Neutrophil (primary cell): ENCODE data around the gene OR52K2.

Experiments used
- H3K27ac ChIP-seq: fragments of 200-600 bp; sonication (generic); 2 replicates; pipeline ENCODE4 v1.5.1; 2016; ENCODE audit warnings: mild to moderate bottlenecking, moderate library complexity
- H3K27me3 ChIP-seq: fragments of 200-600 bp; sonication (generic); 2 replicates; pipeline ENCODE4 v1.6.0; 2016; ENCODE audit warnings: mild to moderate bottlenecking
- H3K36me3 ChIP-seq: fragments of 200-600 bp; sonication (generic); 2 replicates; pipeline ENCODE4 v1.5.1; 2017
- H3K4me1 ChIP-seq, 2 experiments: fragments of 200-600 bp in 1 of 2; sonication (generic) in 1 of 2; 1 replicate in 1 of 2; 2 replicates in 1 of 2; pipeline versions ENCODE4 v1.5.1 to v1.6.1; 2013 to 2016; ENCODE audit warnings: low read depth in 1 of 2, low read length in 1 of 2, mild to moderate bottlenecking in 1 of 2, moderate library complexity in 1 of 2; ENCODE audit not compliant: control insufficient read depth in 1 of 2, insufficient read depth in 1 of 2
- H3K4me3 ChIP-seq, 2 experiments: fragments of 200-600 bp in 1 of 2; sonication (generic) in 1 of 2; 1 replicate in 1 of 2; 2 replicates in 1 of 2; pipeline ENCODE4 v1.5.1; 2013 to 2016; ENCODE audit warnings: low read depth in 1 of 2, low read length in 1 of 2, mild to moderate bottlenecking in 1 of 2, moderate library complexity in 1 of 2
- H3K9me3 ChIP-seq: fragments of 200-600 bp; sonication (generic); 2 replicates; pipeline ENCODE4 v1.5.1; 2016
- TF ChIP-seq, protein P1 (sequence below): fragments of 200-600 bp; sonication (generic); IDR thresholded peaks from 2 replicates; pipeline ENCODE4 v1.5.1; 2016; ENCODE audit warnings: antibody characterized with exemption

The OR52K2 gene

DNA sequence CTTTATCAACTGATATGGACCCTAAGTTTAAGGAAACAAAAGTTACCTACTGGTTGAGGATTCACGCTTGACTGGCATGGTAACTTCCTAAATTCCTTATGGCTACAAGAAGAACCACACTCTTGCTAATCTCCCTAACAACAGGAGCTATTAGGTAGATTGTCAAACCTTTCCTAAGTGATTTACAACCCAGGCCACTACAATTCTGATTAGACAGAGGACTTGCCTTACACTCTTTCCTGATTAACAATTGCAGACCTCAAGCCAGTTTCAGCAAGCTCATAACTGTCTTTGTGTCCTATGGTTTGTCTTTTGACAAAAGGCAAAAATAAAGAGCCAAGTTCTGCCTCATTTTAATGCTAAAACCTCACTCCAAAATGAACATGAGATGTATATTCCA is 16.3 kb downstream of the OR52K2 start:
- no peaks in the 10 kb centered on the region for H3K27me3 ChIP-seq
- no peaks in the 10 kb centered on the region for H3K9me3 ChIP-seq
- no peak overlapping the region for H3K4me3 ChIP-seq
- H3K27ac ChIP-seq = peak overlapping the region; percentile 4
- H3K4me1 ChIP-seq = peaks cover 48 to 54% of the 10 kb centered on the region in 2 experiments
- TF ChIP-seq, protein P1, sequence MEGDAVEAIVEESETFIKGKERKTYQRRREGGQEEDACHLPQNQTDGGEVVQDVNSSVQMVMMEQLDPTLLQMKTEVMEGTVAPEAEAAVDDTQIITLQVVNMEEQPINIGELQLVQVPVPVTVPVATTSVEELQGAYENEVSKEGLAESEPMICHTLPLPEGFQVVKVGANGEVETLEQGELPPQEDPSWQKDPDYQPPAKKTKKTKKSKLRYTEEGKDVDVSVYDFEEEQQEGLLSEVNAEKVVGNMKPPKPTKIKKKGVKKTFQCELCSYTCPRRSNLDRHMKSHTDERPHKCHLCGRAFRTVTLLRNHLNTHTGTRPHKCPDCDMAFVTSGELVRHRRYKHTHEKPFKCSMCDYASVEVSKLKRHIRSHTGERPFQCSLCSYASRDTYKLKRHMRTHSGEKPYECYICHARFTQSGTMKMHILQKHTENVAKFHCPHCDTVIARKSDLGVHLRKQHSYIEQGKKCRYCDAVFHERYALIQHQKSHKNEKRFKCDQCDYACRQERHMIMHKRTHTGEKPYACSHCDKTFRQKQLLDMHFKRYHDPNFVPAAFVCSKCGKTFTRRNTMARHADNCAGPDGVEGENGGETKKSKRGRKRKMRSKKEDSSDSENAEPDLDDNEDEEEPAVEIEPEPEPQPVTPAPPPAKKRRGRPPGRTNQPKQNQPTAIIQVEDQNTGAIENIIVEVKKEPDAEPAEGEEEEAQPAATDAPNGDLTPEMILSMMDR = no peak
- H3K36me3 ChIP-seq = no peaks in the 10 kb centered on the region

DNA sequence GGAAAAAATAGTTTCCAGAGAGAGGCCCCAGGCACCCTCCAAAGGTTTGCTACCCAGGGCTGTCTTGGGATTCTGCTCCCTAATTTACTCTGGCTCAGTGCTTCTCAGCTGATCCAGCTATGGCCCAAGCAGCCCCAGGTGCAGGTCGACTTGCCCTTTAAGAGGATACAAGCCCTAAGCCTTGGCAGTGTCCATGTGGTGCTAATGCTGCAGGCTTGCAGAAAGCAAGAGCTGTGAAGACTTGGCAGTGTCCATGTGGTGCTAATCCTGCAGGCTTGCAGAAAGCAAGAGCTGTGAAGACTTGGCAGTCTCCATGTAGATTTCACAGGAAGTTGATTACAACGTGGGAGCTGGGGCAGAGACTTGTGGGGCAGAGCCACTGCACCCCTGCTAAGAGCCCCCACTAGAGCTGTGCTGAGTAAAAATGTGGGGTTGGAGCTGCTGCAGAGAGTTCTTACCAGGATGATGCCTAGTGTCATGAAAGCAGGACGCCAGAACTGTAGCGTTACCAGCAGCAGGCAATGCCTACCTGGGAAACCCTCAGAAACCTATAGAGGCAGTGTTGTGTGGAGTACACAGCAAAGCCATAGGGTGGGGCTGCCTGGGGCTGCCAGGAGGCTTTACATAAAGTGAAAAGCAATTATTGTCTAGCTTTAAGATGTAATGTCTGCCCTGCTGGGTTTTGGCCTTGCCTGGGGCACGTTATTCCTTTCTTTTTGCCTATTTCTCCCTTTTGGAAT is 17.2 kb downstream of the OR52K2 start:
- TF ChIP-seq, protein P1 = no peak
- Histone ChIP-seq H3K4me1 (peaks cover 54 to 57% of the 10 kb centered on the region in 2 experiments), H3K36me3 (no peaks in the 10 kb centered on the region), H3K27ac (peak overlapping the region; percentile 91), H3K27me3 (no peaks in the 10 kb centered on the region), H3K9me3 (no peaks in the 10 kb centered on the region), H3K4me3 (no peak overlapping the region)

DNA sequence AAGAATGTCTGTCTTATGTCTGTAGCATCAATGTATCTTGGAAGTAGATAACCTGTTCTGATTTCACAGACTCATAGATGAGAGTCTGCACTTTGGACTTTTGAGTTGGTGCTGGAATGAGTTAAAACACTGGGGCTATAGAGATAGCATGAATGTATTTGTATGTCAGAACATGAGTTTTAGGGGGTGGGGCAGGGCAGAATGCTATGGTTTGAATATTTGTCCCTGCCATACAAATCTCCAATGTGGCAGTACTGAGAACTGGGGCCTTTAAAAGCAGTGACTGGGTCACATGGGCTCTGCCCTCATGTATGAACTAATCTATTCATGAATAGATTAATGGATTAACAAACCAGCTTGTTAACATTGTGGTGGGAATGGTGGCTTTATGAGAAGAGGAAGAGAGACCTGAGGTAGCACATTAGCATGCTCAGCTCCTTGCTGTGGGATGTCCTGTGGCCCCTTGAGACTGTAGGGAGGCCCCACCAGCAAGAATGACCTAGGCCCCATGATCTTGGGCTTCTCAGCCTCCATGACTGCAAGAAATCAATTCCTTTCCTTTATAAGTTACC is 17.9 kb downstream of the OR52K2 start:
- Histone ChIP-seq H3K27me3 (no peaks in the 10 kb centered on the region), H3K9me3 (no peaks in the 10 kb centered on the region), H3K4me3 (no peak overlapping the region), H3K36me3 (no peaks in the 10 kb centered on the region), H3K4me1 (peaks cover 58 to 62% of the 10 kb centered on the region in 2 experiments), H3K27ac (peak overlapping the region; percentile 91)
- TF ChIP-seq, protein P1 = no peak

DNA sequence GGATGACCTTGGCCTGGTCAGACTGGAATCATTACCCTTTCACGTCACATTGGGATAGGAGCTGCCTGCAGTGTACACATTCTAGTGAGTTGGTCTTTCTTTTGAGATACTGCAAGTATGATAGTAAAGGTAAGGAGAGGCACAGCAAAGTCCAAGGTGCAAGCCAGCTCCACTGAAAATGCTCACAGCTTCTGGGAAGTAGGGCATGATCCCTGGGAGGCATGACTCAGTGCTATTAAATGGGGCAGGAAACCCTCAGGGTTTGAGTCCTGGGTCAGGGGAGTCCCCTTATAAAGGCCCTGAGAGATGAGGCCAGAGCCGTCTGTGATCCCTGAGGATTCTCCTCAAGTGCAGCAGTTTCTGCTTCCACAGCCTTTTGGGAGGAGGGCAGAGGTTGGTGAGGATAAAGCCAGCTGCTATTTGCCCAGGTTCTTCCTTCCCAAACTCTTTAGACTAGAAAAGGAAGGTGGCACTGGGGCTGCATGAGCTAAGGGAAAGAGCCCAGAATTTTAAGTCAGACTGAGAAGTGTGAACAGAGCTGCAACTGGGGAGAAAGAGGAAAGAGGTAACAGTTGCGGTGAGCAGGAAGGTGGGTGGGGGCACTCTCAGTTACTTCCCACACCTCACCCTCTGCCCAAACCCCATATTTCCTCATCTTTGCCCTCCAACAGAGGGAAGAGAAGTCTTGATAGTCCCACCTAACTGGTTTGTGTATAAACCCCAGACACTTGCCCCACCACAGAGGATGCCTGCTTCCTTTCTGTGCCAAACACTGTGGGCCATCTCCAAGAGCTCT is 18.9 kb downstream of the OR52K2 start:
- H3K4me3 ChIP-seq = peak overlapping the region; percentile 28 to 38
- no peaks in the 10 kb centered on the region for H3K27me3 ChIP-seq
- peaks cover 58 to 62% of the 10 kb centered on the region in 2 experiments for H3K4me1 ChIP-seq
- TF ChIP-seq, protein P1 = no peak
- H3K36me3 ChIP-seq = no peaks in the 10 kb centered on the region
- peak overlapping the region; percentile 91 for H3K27ac ChIP-seq
- no peaks in the 10 kb centered on the region for H3K9me3 ChIP-seq

DNA sequence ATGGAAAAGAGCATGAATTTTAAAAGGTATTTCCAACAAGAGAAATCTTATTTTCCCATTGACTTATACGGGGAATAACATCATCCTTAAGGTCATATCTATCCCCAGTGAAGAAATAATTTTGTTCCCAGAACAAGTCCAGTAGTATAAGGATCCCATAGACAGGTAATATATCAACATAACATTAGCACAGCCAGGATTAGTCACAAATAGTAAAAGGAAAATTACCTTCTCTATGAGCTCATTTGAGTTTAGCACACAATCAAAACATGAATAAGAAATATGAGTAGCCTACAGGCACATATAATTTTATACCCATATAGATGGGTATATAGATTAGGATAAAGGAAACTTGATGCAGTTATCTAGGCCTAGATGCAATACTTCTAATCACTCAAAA is 30.5 kb downstream of the OR52K2 start:
- peaks cover 15 to 28% of the 10 kb centered on the region in 2 experiments for H3K4me1 ChIP-seq
- TF ChIP-seq, protein P1 = no peak
- no peaks in the 10 kb centered on the region for H3K9me3 ChIP-seq
- no peaks in the 10 kb centered on the region for H3K27me3 ChIP-seq
- H3K36me3 ChIP-seq = peaks cover 15% of the 10 kb centered on the region
- H3K27ac ChIP-seq = no peak overlapping the region
- H3K4me3 ChIP-seq = no peak overlapping the region
